GM18909 (cell line): ENCODE results near the gene ZFP28.
A peak's percentile ranks its signal among the peaks of the same experiment; 100 is the strongest.

Experiments
- ATAC-seq: cut with Tn5 transposase; IDR thresholded peaks from one replicate; pipeline ENCODE4 v1.9.1; 2021; ENCODE audit warnings: mild to moderate bottlenecking; ENCODE audit not compliant: unreplicated experiment, poor library complexity

The ZFP28 gene

DNA sequence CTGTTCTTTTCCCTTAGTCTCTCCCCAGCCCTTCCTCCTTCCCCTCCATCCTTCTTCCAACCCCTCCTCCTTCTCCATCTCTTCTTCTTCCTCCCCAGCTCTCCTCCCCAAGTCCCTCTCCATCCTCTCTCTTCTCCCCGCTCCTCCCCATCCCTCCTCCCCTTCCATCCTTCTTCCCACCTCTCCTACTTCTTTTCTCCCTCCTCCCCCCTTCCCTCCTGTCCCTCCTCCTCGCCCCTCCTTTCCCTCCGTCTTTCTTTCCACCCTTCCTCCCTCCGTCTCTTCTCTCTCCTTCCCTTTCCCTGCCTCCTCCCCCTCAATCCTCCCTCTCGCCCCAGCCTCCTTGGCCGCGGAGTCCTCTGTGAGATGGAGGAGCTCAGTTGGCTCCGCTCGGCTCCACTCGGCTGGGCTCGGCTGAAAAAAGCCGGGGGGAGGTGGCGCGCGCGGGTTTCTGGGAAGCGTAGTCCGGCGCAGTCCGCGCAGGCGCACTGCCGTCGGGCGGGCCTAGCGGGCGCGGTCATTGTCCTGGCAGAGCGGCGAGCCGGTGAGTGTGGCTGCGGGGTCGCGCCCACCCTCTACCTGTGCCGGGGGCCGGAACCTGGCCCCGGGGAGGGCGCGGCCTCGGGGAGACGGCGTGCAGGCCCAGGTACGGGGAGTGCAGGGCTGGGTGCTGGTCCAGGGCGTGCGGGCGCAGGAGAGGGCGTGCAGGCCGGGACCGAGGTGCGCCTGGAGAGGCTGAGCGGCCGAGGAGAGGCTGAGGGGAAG is 56.2 kb downstream of the ZFP28 start, which contains the start of gene ZNF71:
TSS of gene ZNF71 (plus strand) at position 520 of the 765 bp plus-strand sequence. CDS start 6,257 bp downstream, outside the sequence.
- peak; percentile 93 for ATAC-seq

DNA sequence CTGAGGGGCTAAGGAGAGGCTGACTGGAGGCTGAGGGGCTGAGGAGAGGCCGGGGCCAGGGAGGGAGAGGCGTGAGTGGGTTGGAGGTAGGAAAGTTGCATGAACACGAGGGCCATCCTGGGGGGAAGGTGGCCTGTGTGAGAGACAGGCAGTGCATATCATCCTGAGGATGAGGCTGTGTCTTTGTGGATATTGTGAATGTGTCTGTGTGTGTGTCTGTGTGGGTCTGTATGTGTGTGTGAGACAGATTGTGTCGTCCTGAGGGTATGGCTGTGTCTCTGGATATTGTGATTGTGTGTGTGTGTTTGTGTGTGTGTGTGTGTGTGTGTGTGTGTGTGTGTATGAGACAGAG is 56.8 kb downstream of the ZFP28 start:
- ATAC-seq = peak; percentile 14

DNA sequence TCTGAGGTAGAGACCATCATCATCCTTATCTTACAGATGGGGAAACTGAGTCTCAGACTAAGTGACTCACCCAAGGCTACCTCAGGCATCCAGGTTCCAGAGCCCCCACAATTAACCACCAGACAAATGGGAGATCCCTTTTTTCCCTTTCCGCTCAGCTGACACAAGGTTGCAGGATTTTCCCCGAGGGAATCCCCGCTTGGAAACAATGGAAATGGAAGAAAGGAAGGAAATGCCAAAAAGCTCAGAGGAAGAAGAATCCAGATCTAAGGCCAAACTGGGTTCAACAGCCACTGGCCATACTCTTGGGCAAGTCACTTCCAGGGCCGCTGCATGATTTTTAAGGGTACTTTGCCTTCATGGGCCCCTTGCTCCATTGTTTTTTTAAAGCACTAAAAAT is 57.9 kb downstream of the ZFP28 start:
- no peak for ATAC-seq

DNA sequence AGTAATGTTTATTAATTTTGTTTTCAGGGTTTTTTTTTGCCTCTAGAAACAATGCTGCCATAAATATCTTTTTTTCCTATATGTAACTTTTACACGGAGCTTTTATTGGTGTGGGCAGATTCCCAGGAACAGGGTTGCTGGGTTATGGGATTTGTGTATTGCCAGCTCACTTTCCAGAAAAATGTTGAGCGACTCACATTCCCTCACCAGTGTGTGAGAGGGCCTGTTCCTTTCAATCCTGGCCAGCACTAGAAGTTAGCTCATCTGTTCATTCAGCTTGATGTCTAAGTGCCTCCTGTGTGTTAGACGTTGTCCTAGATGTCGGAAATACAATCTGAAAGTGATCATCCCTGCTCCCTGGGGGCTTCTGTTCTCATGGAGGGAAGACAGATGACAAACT is 58.9 kb downstream of the ZFP28 start:
- no peak for ATAC-seq

DNA sequence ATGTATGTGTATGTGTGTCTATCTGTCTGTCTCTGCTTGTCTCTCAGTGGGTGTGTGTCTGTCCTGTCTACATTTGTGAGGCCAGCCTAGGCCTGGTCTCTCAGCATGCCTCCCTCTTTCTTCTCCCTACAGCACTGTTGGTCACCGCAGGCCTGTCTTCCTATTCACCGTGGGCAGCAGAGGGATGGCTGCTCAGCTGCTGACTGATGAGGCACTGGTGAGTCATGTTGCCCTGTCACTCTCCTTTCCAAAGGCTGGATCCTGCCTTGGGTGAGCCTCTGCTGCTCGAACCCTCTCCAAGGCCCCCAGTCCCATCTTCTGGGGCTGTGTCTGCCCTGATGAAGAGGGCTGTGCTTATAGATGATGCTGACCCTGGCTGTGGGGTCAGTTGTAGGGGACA is 62.6 kb downstream of the ZFP28 start:
- no peak for ATAC-seq

DNA sequence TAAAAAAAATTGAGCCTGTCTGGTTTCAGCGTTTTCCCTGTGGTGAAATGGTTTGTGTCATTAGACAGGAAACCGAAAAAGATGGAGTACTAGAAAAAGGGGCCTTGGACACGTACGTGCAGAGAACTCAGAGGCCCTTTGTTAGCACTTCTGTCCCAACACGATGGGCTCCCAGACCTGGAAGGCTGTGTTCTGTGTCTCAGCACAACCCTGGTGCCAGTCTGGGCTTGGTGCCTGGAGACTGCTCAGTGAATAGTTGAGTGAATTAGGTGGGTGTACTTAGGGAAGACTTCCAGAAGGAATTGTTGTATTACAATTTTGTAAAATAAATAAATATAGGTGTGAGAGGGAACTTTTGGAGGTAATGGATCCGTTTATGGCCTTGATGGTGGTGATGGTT is 65.1 kb downstream of the ZFP28 start:
- ATAC-seq = no peak
